H9 (cell line): ENCODE measurements around the gene DIP2C. TPM values are rescaled to one million over a fixed set of nuclear protein-coding genes. Genes with fewer than 3 reads are reported as not detected.
A peak's percentile ranks its signal among the peaks of the same experiment; 100 is the strongest.

Experiments used
- DNase-seq: peaks from one replicate; pipeline ENCODE4 v3.0.0-alpha.2; 2017
- H2AFZ ChIP-seq: one replicate; pipeline ENCODE4 v1.6.1; 2013; ENCODE audit warnings: mild to moderate bottlenecking, low read length, control low read depth, moderate library complexity
- H2AK5ac ChIP-seq: 2 replicates; pipeline ENCODE4 v1.6.1; 2013; ENCODE audit warnings: low read length, control low read depth, mixed read lengths; ENCODE audit not compliant: insufficient read length
- H2BK120ac ChIP-seq: one replicate; pipeline ENCODE4 v1.6.1; 2013; ENCODE audit warnings: low read depth, mild to moderate bottlenecking, low read length, control low read depth, inconsistent platforms; ENCODE audit not compliant: poor library complexity, severe bottlenecking
- H2BK12ac ChIP-seq: 2 replicates; pipeline ENCODE4 v1.6.1; 2013; ENCODE audit warnings: low read length, control low read depth, mixed read lengths, low read depth; ENCODE audit not compliant: insufficient read length
- H2BK15ac ChIP-seq: 2 replicates; pipeline ENCODE4 v1.6.1; 2013; ENCODE audit warnings: low read depth, low read length, control low read depth
- H2BK20ac ChIP-seq: one replicate; pipeline ENCODE4 v1.6.1; 2013; ENCODE audit warnings: low read depth, mild to moderate bottlenecking, low read length, control low read depth, inconsistent platforms; ENCODE audit not compliant: poor library complexity, severe bottlenecking
- H2BK5ac ChIP-seq: 2 replicates; pipeline ENCODE4 v1.6.1; 2013; ENCODE audit warnings: low read length, control low read depth, mixed read lengths; ENCODE audit not compliant: insufficient read length
- H3K14ac ChIP-seq: 2 replicates; pipeline ENCODE4 v1.6.1; 2013; ENCODE audit warnings: low read length, control low read depth; ENCODE audit not compliant: insufficient read depth
- H3K18ac ChIP-seq: 2 replicates; pipeline ENCODE4 v1.6.1; 2013; ENCODE audit warnings: low read depth, mild to moderate bottlenecking, mixed read lengths, low read length, control low read depth; ENCODE audit not compliant: insufficient read length
- H3K23ac ChIP-seq: 2 replicates; pipeline ENCODE4 v1.6.1; 2013; ENCODE audit warnings: low read length, control low read depth, mixed read lengths, low read depth; ENCODE audit not compliant: insufficient read length
- H3K23me2 ChIP-seq: 2 replicates; pipeline ENCODE4 v1.6.1; 2013; ENCODE audit warnings: low read depth, mild to moderate bottlenecking, mixed read lengths, low read length, control low read depth; ENCODE audit not compliant: insufficient read length, poor library complexity, severe bottlenecking
- H3K27ac ChIP-seq: 2 replicates; pipeline ENCODE4 v1.5.1; 2013; ENCODE audit warnings: low read length, control low read depth, mixed read lengths, low read depth; ENCODE audit not compliant: insufficient read length
- H3K27me3 ChIP-seq: 2 replicates; pipeline ENCODE4 v1.6.1; 2013; ENCODE audit warnings: low read length, control low read depth, inconsistent platforms; ENCODE audit not compliant: insufficient read depth
- H3K4ac ChIP-seq: 2 replicates; pipeline ENCODE4 v1.6.1; 2013; ENCODE audit warnings: low read depth, mild to moderate bottlenecking, control low read depth, inconsistent platforms, low read length, moderate library complexity
- H3K4me1 ChIP-seq: 2 replicates; pipeline ENCODE4 v1.6.1; 2013; ENCODE audit warnings: low read length, control low read depth, inconsistent platforms; ENCODE audit not compliant: insufficient read depth
- H3K4me2 ChIP-seq: 2 replicates; pipeline ENCODE4 v1.6.1; 2013; ENCODE audit warnings: low read length, control low read depth, mixed read lengths; ENCODE audit not compliant: insufficient read length, insufficient read depth
- H3K56ac ChIP-seq: 2 replicates; pipeline ENCODE4 v1.6.1; 2013; ENCODE audit warnings: low read depth, mild to moderate bottlenecking, mixed read lengths, low read length, control low read depth; ENCODE audit not compliant: insufficient read length
- H3K79me1 ChIP-seq: 2 replicates; pipeline ENCODE4 v1.6.1; 2013; ENCODE audit warnings: low read depth, mild to moderate bottlenecking, moderate library complexity, low read length, control low read depth, inconsistent platforms; ENCODE audit not compliant: insufficient read depth, poor library complexity, severe bottlenecking
- H3K79me2 ChIP-seq: 2 replicates; pipeline ENCODE4 v1.6.1; 2013; ENCODE audit warnings: low read length, control low read depth, inconsistent platforms; ENCODE audit not compliant: insufficient read depth
- H3K9ac ChIP-seq: 2 replicates; pipeline ENCODE4 v1.6.1; 2013; ENCODE audit warnings: low read length, control low read depth, mixed read lengths; ENCODE audit not compliant: insufficient read length; ENCODE audit errors: extremely low read depth
- H3K9me3 ChIP-seq: one replicate; pipeline ENCODE4 v1.6.1; 2013; ENCODE audit warnings: low read depth, low read length, inconsistent platforms; ENCODE audit not compliant: control insufficient read depth
- H3T11ph ChIP-seq: one replicate; pipeline ENCODE4 v1.6.1; 2013; ENCODE audit warnings: mild to moderate bottlenecking, low read length, control low read depth, inconsistent platforms
- H4K20me1 ChIP-seq: one replicate; pipeline ENCODE4 v1.6.1; 2013; ENCODE audit not compliant: control insufficient read depth, insufficient read length, insufficient read depth
- H4K5ac ChIP-seq: 2 replicates; pipeline ENCODE4 v1.6.1; 2013; ENCODE audit warnings: low read depth, mild to moderate bottlenecking, mixed read lengths, low read length, control low read depth; ENCODE audit not compliant: insufficient read length
- H4K8ac ChIP-seq: replicated peaks from 2 replicates; pipeline ENCODE4 v1.6.1; 2013; ENCODE audit warnings: low read length, control low read depth, mixed read lengths, low read depth; ENCODE audit not compliant: insufficient read length
- H4K91ac ChIP-seq: 2 replicates; pipeline ENCODE4 v1.6.1; 2013; ENCODE audit warnings: low read depth, mild to moderate bottlenecking, moderate library complexity, mixed read lengths, low read length, control low read depth; ENCODE audit not compliant: insufficient read length
- H3K27ac Mint-ChIP-seq, 3 experiments: 2 replicates in 2 of 3; 3 replicates in 1 of 3; pipeline ENCODE4 v1.8.0; 2020 to 2021; ENCODE audit warnings: mixed read lengths in 3 of 3, mild to moderate bottlenecking in 1 of 3, moderate library complexity in 1 of 3
- H3K27me3 Mint-ChIP-seq: 2 replicates; pipeline ENCODE4 v1.8.0; 2021; ENCODE audit warnings: low read depth, mild to moderate bottlenecking, moderate library complexity, mixed read lengths
- H3K36me3 Mint-ChIP-seq, 3 experiments: 2 replicates in 2 of 3; 3 replicates in 1 of 3; pipeline ENCODE4 v1.8.0; 2020 to 2021; ENCODE audit warnings: low read depth in 3 of 3, mixed read lengths in 3 of 3; ENCODE audit not compliant: insufficient read depth in 1 of 3
- H3K4me1 Mint-ChIP-seq, 2 experiments: 2 replicates each; pipeline ENCODE4 v1.8.0; 2020; ENCODE audit warnings: mixed read lengths in 2 of 2
- H3K4me3 Mint-ChIP-seq, 2 experiments: 2 replicates in 1 of 2; 3 replicates in 1 of 2; pipeline ENCODE4 v1.8.0; 2020 to 2021; ENCODE audit warnings: mild to moderate bottlenecking in 2 of 2, mixed read lengths in 2 of 2, moderate library complexity in 1 of 2
- H3K9me3 Mint-ChIP-seq, 2 experiments: 2 replicates in 1 of 2; 3 replicates in 1 of 2; pipeline ENCODE4 v1.8.0; 2020; ENCODE audit warnings: mild to moderate bottlenecking in 2 of 2, mixed read lengths in 2 of 2, moderate library complexity in 1 of 2
- WGBS: extraction: QIAGEN DNeasy Blood & Tissue Kit; methylation state at CpG from one replicate; pipeline ENCODE4 v1.1.7; 2013; ENCODE audit warnings: missing lambda C conversion rate, low lambda C conversion rate, mixed read lengths; ENCODE audit not compliant: insufficient read length; ENCODE audit errors: extremely low coverage; 5-methylcytosine and 5-hydroxymethylcytosine counted together
- total RNA-seq: library from RNA; stranded (reverse); gene quantifications from 2 replicates; pipeline ENCODE4 v1.2.1, GENCODE V29; 2021
- TF ChIP-seq, protein P1 (sequence below): fragments of 200-600 bp; sonication (generic); conservative IDR thresholded peaks from 3 replicates; pipeline ENCODE4 v1.8.0; 2021; ENCODE audit warnings: antibody characterized with exemption, mild to moderate bottlenecking

Gene DIP2C
- total RNA-seq, 1 experiment from 2014 or later = 7.9 TPM

DNA sequence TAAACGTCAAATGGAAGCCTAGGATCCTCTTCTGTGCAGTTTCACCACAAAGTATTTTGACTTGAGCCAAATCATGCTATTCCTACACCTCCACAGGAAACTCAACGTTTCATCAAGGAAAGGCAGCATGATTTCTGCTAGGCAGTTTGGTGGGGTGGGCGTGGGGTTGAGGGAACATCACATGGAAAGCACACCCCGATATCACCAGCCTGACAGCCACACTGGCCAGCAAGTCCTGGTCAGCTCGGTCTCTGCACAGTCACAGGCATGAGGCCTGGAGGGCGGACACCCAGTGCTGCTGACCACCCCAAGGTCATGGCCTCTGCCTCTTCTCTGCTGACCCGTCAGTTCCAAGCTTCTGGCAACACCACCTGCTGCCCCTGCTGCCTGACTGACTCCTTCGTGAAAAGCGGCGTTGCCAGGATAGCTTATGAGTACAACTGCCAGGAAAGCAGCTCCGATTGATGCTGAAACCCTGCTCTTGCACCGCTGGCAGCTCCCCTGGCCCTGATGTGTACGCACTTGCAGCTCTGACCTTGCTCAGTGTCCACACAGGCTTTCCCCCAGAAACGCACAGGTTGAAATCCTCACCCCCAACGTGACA, 171.5 kb downstream of the DIP2C start:
- Mint-ChIP-seq H3K9me3 (peaks cover 3 to 7% of the 10 kb centered on the region in 2 experiments; a peak in 3 of 5 replicates), H3K4me3 (no peak overlapping the region), H3K27me3 (peaks cover 18% of the 10 kb centered on the region), H3K36me3 (peaks cover 0 to 2% (median 0%) of the 10 kb centered on the region in 3 experiments; a peak in 2 of 7 replicates), H3K27ac (peak overlapping the region in 1 of 3 experiments; percentile 45; a peak in 1 of 7 replicates), H3K4me1 (peaks cover 28 to 36% of the 10 kb centered on the region in 2 experiments)
- no peak for DNase-seq
- Histone ChIP-seq H3K56ac (no peak overlapping the region), H4K5ac (no peak overlapping the region), H3K18ac (no peak overlapping the region), H2AK5ac (no peak overlapping the region), H3K79me2 (no peaks in the 10 kb centered on the region), H3K14ac (peak overlapping the region; percentile 8; the same call in 1 of the 2 replicates), H2AFZ (no peak overlapping the region), H4K91ac (no peak overlapping the region), H3K9me3 (no peaks in the 10 kb centered on the region), H2BK20ac (no peak overlapping the region), H3K4me1 (no peaks in the 10 kb centered on the region), H3T11ph (no peak overlapping the region), H4K8ac (no peak overlapping the region), H4K20me1 (no peaks in the 10 kb centered on the region), H2BK15ac (no peak overlapping the region), H2BK12ac (no peak overlapping the region), H3K27ac (no peak overlapping the region), H3K4me2 (no peak overlapping the region), H3K79me1 (no peaks in the 10 kb centered on the region), H3K23me2 (no peaks in the 10 kb centered on the region), H3K9ac (no peak overlapping the region), H3K23ac (no peak overlapping the region), H2BK120ac (no peak overlapping the region), H3K4ac (no peak overlapping the region), H2BK5ac (no peak overlapping the region), H3K27me3 (no peaks in the 10 kb centered on the region)
- TF ChIP-seq, protein P1, sequence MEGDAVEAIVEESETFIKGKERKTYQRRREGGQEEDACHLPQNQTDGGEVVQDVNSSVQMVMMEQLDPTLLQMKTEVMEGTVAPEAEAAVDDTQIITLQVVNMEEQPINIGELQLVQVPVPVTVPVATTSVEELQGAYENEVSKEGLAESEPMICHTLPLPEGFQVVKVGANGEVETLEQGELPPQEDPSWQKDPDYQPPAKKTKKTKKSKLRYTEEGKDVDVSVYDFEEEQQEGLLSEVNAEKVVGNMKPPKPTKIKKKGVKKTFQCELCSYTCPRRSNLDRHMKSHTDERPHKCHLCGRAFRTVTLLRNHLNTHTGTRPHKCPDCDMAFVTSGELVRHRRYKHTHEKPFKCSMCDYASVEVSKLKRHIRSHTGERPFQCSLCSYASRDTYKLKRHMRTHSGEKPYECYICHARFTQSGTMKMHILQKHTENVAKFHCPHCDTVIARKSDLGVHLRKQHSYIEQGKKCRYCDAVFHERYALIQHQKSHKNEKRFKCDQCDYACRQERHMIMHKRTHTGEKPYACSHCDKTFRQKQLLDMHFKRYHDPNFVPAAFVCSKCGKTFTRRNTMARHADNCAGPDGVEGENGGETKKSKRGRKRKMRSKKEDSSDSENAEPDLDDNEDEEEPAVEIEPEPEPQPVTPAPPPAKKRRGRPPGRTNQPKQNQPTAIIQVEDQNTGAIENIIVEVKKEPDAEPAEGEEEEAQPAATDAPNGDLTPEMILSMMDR = no peak
- no CpG with 5 or more reads among the region's 15 CpGs for WGBS
